ENCODE data around the gene SLC16A13.

- TF ChIP-seq CTCF (IDR thresholded peaks at IDR 0.05) = no peak
- no peak for TF ChIP-seq POLR2A (IDR thresholded peaks at IDR 0.05)
- TF ChIP-seq POLR2AphosphoS5 (IDR thresholded peaks at IDR 0.05) = no peak
Measured at GRCh38 chr17:6996256-6997011, 39.4 kb upstream of the SLC16A13 start.

Measured in upper lobe of left lung (tissue), 4 donors.